SU-DHL-6 (cell line): ENCODE measurements around the gene CHD2.

Source experiments
- H2AFZ ChIP-seq: fragments of 200-600 bp; sonication (generic); 2 replicates; pipeline ENCODE4 v1.6.1; 2014; ENCODE audit warnings: low read depth, mild to moderate bottlenecking, moderate library complexity, mixed read lengths, antibody characterized with exemption, low read length; ENCODE audit not compliant: severe bottlenecking
- H3F3A ChIP-seq: fragments of 200-600 bp; shearing (Covaris generic); 2 replicates; pipeline ENCODE4 v1.6.0; 2016; ENCODE audit warnings: antibody characterized with exemption, mild to moderate bottlenecking; ENCODE audit not compliant: insufficient read depth
- H3K27ac ChIP-seq: fragments of 200-600 bp; sonication (generic); 2 replicates; pipeline ENCODE4 v1.5.1; 2016; ENCODE audit warnings: low read depth, mild to moderate bottlenecking, low read length, moderate library complexity, mixed read lengths
- H3K27me3 ChIP-seq: fragments of 200-600 bp; sonication (generic), shearing (Covaris generic); 2 replicates; pipeline ENCODE4 v1.6.0; 2014; ENCODE audit warnings: mild to moderate bottlenecking, low read length
- H3K36me3 ChIP-seq: fragments of 200-600 bp; sonication (generic); 2 replicates; pipeline ENCODE4 v1.6.1; 2014; ENCODE audit warnings: mild to moderate bottlenecking, low read length, mixed read lengths
- H3K4me2 ChIP-seq: fragments of 300-600, 200-600 bp; shearing (Covaris generic), sonication (generic); 2 replicates; pipeline ENCODE4 v1.6.0; 2014; ENCODE audit warnings: low read length, low read depth, mild to moderate bottlenecking; ENCODE audit not compliant: poor library complexity, severe bottlenecking
- H3K4me3 ChIP-seq: fragments of 200-600 bp; sonication (generic); 2 replicates; pipeline ENCODE4 v1.5.1; 2014; ENCODE audit warnings: antibody characterized with exemption, low read length, mild to moderate bottlenecking, mixed read lengths; ENCODE audit not compliant: insufficient read depth, poor library complexity, severe bottlenecking
- H3K79me2 ChIP-seq: fragments of 200-600 bp; sonication (generic); 2 replicates; pipeline ENCODE4 v1.6.1; 2014; ENCODE audit warnings: mild to moderate bottlenecking, low read length, moderate library complexity; ENCODE audit not compliant: insufficient read depth
- H3K9ac ChIP-seq: fragments of 200-600 bp; sonication (generic); 2 replicates; pipeline ENCODE4 v1.7.0; 2014; ENCODE audit warnings: mild to moderate bottlenecking, low read length
- H3K9me2 ChIP-seq: fragments of 200-600 bp; sonication (generic); replicated peaks from 2 replicates; pipeline ENCODE4 v1.6.1; 2014; ENCODE audit warnings: low read length; ENCODE audit not compliant: insufficient read depth
- H3K9me3 ChIP-seq: fragments of 200-600 bp; sonication (generic); 2 replicates; pipeline ENCODE4 v1.6.1; 2014; ENCODE audit warnings: low read length, mixed read lengths; ENCODE audit not compliant: insufficient read depth
- H4K20me1 ChIP-seq: fragments of 200-600 bp; sonication (generic); 2 replicates; pipeline ENCODE4 v1.6.1; 2014; ENCODE audit warnings: low read depth, mild to moderate bottlenecking, antibody characterized with exemption, low read length, moderate library complexity, mixed read lengths
- CTCF ChIP-seq: fragments of 200-600 bp; sonication (generic); IDR thresholded peaks from one replicate; pipeline ENCODE4 v1.5.1; 2017; ENCODE audit warnings: antibody characterized with exemption, mild to moderate bottlenecking, low read length, moderate library complexity; ENCODE audit not compliant: insufficient read depth, poor library complexity, severe bottlenecking
- EZH2phosphoT487 ChIP-seq: fragments of 200-600 bp; sonication (generic), shearing (Covaris generic); conservative IDR thresholded peaks from 2 replicates; pipeline ENCODE4 v1.6.1; 2018; ENCODE audit warnings: mild to moderate bottlenecking, antibody characterized with exemption, low read length, moderate library complexity, mixed read lengths

Gene CHD2

GRCh38 chr15:92909136-92909781 lies 9.1 kb downstream of the CHD2 start:
- Histone ChIP-seq H2AFZ (no peak overlapping the region), H3K36me3 (no peaks in the 10 kb centered on the region), H3K4me2 (no peak overlapping the region), H3K9me2 (no peaks in the 10 kb centered on the region), H3K4me3 (no peak overlapping the region), H4K20me1 (no peaks in the 10 kb centered on the region), H3F3A (peaks cover 29% of the 10 kb centered on the region), H3K27me3 (no peaks in the 10 kb centered on the region), H3K9ac (no peak overlapping the region), H3K79me2 (peaks cover 99% of the 10 kb centered on the region), H3K27ac (no peak overlapping the region), H3K9me3 (no peaks in the 10 kb centered on the region)
- TF ChIP-seq CTCF (no peak), EZH2phosphoT487 (no peak)

- H4K20me1 ChIP-seq = no peaks in the 10 kb centered on the region
- H3K9ac ChIP-seq = no peak overlapping the region
- H3K4me2 ChIP-seq = no peak overlapping the region
- peaks cover 95% of the 10 kb centered on the region for H3K79me2 ChIP-seq
- H3K9me3 ChIP-seq = no peaks in the 10 kb centered on the region
- no peaks in the 10 kb centered on the region for H3K9me2 ChIP-seq
- no peaks in the 10 kb centered on the region for H3K36me3 ChIP-seq
- H3K4me3 ChIP-seq = no peak overlapping the region
- no peak overlapping the region for H3K27ac ChIP-seq
- no peaks in the 10 kb centered on the region for H3K27me3 ChIP-seq
- no peak overlapping the region for H2AFZ ChIP-seq
- H3F3A ChIP-seq = peaks cover 31% of the 10 kb centered on the region
- no peak for TF ChIP-seq EZH2phosphoT487
- TF ChIP-seq CTCF = no peak
Measured at GRCh38 chr15:92910451-92910850, 10.3 kb downstream of the CHD2 start.

- Histone ChIP-seq H3K4me2 (peak overlapping the region; percentile 46), H4K20me1 (no peaks in the 10 kb centered on the region), H3K36me3 (0 out of 2 replicates have a peak, but pooled peaks cover 2% of the 10 kb centered on the region)
Measured at GRCh38 chr15:92914103-92914499, 14.0 kb downstream of the CHD2 start.

More at GRCh38 chr15:92914103-92914499, 14.0 kb downstream of the CHD2 start:
- Histone ChIP-seq H3K79me2 (peaks cover 91% of the 10 kb centered on the region), H3K27ac (peak overlapping the region; percentile 79), H2AFZ (no peak overlapping the region), H3K9ac (peak overlapping the region; percentile 3), H3K4me3 (no peak overlapping the region), H3K9me2 (no peaks in the 10 kb centered on the region), H3K9me3 (no peaks in the 10 kb centered on the region), H3F3A (peaks cover 48% of the 10 kb centered on the region), H3K27me3 (no peaks in the 10 kb centered on the region)
- TF ChIP-seq CTCF = no peak
- no peak for TF ChIP-seq EZH2phosphoT487
